Measurements from ENCODE around the gene DTWD2. TPM values are rescaled to one million over a fixed set of nuclear protein-coding genes. Genes with fewer than 3 reads are reported as not detected.

Gene DTWD2
- total and polyA plus RNA-seq, 2 of the 4 experiments (the other 2 are of a cell fraction): 1.2 to 1.8 TPM

DNA sequence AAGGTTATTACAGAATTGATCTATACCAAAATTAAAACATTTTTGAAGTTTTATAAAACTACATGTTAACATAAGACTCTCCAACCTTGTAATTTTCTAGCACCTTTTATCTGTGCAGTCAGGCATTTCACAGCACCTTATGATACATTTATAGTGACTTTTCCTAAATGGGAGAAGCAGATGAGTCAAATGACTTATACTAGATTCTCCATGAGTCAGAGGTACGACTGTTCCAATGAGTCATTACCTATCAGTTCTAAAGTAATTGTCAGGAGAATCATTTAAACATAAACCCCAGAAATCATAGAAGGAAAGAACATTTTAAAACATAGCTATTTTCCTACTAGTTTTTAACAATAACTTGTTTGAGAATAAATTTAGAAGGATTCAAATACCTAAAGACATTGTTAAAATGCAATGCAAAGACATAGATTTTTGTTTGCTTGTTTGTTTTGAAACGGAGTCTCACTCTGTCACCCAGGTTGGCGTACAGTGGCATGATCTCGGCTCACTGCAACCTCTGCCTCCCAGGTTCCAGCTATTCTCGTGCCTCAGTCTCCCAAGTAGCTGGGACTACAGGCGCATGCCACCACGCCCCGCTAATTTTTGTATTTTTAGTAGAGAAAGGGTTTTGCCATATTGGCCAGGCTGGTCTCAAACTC is 47.9 kb upstream of the DTWD2 start:
- Histone ChIP-seq H3K4ac (ENCODE audit: low read depth, low read length) (no peak overlapping the region), H2AFZ (replicated peaks; ENCODE audit: low read length, poor library complexity) (no peak overlapping the region), H2BK15ac (ENCODE audit: low read depth, low read length) (no peak overlapping the region), H4K20me1 (ENCODE audit: insufficient read depth, low read length) (no peaks in the 10 kb centered on the region), H3K4me3 (ENCODE audit: insufficient read depth, low read depth, low read length) (no peak overlapping the region), H3K9ac (ENCODE audit: low read depth, low read length) (no peak overlapping the region), H3K4me1 (ENCODE audit: control insufficient read depth, insufficient read depth, low read length) (no peaks in the 10 kb centered on the region), H4K8ac (ENCODE audit: low read depth in 2 of 2, low read length in 2 of 2) (no peak overlapping the region), H2BK20ac (ENCODE audit: low read depth, low read length) (no peak overlapping the region), H3K27ac (ENCODE audit: insufficient read depth, low read length) (no peak overlapping the region), H3K9me3 (ENCODE audit: control insufficient read depth, insufficient read depth, low read length) (no peaks in the 10 kb centered on the region), H3K27me3 (ENCODE audit: control insufficient read depth, insufficient read depth, low read length) (no peaks in the 10 kb centered on the region), H4K5ac (ENCODE audit: low read depth, low read length) (no peak overlapping the region), H3K36me3 (ENCODE audit: control insufficient read depth, insufficient read depth, low read length) (no peaks in the 10 kb centered on the region), H2BK120ac (ENCODE audit: low read depth, low read length) (no peak overlapping the region), H3K23ac (ENCODE audit: low read depth, low read length) (no peak overlapping the region), H4K91ac (ENCODE audit: insufficient read depth, low read depth, low read length) (no peak overlapping the region), H3K4me2 (ENCODE audit: low read depth, low read length) (no peak overlapping the region), H2AK5ac (ENCODE audit: low read depth, low read length) (no peak overlapping the region), H3K18ac (ENCODE audit: low read depth, low read length) (no peak overlapping the region), H2AK9ac (replicated peaks; ENCODE audit: low read depth, low read length, poor library complexity) (no peak overlapping the region), H3K79me1 (ENCODE audit: low read depth in 1 of 2, low read length in 2 of 2) (no peaks in the 10 kb centered on the region), H3K9me1 (ENCODE audit: insufficient read depth, low read length) (no peaks in the 10 kb centered on the region), H3K14ac (replicated peaks; ENCODE audit: low read depth, low read length) (no peak overlapping the region), H3K56ac (ENCODE audit: extremely low read depth, insufficient read depth, low read length) (no peak overlapping the region), H2BK5ac (ENCODE audit: low read depth, low read length, poor library complexity, severe bottlenecking) (no peak overlapping the region)
- ChIA-PET POLR2A (ENCODE audit: unreplicated experiment) (no interaction called here), CTCF (interaction anchor here (0.6 kb wide), 1 partner anchor 336 kb away, joined by 4 read pairs; no protein-coding TSS in a partner anchor)
- intact Hi-C loops (cut with micrococcal nuclease) (no loop called here), in situ Hi-C loops (cut with MboI; ENCODE audit: low sequenced_read_pairs) (no loop called here), dilution Hi-C loops (cut with HindIII; ENCODE audit: low sequenced_read_pairs, unreplicated experiment) (no loop called here)
- BruUV-seq (replicated peaks): no TSS peak
- 100% methylated on average over 3 of the region's 8 CpGs; no CpG with 5 or more reads in 1 of the 2 experiments for WGBS, 2 experiments (ENCODE audit: extremely low coverage in 2 of 2, insufficient read length in 1 of 2)
- DNase-seq: peak; percentile 89
- ATAC-seq (ENCODE audit: low read depth): peak; percentile 66
- TF ChIP-seq NFE2L2 (IDR thresholded peaks at IDR 0.05; ENCODE audit: low read depth, low read length) (no peak), BHLHE40 (IDR thresholded peaks at IDR 0.05; ENCODE audit: low read depth, low read length) (peak; percentile 32; the same call in 1 of the 2 replicates), FOS (IDR thresholded peaks at IDR 0.05; ENCODE audit: low read depth, low read length) (peak; percentile 92), RCOR1 (IDR thresholded peaks at IDR 0.05; ENCODE audit: insufficient replicate concordance, low read length) (peak; percentile 38)
